Measurements from ENCODE around the gene MNT. TPM values are rescaled to one million over a fixed set of nuclear protein-coding genes. Genes with fewer than 3 reads are reported as not detected.

The MNT gene
- total RNA-seq, 4 donors from 2014 or later = 13.7 to 27.7 (median 20.9) TPM

DNA sequence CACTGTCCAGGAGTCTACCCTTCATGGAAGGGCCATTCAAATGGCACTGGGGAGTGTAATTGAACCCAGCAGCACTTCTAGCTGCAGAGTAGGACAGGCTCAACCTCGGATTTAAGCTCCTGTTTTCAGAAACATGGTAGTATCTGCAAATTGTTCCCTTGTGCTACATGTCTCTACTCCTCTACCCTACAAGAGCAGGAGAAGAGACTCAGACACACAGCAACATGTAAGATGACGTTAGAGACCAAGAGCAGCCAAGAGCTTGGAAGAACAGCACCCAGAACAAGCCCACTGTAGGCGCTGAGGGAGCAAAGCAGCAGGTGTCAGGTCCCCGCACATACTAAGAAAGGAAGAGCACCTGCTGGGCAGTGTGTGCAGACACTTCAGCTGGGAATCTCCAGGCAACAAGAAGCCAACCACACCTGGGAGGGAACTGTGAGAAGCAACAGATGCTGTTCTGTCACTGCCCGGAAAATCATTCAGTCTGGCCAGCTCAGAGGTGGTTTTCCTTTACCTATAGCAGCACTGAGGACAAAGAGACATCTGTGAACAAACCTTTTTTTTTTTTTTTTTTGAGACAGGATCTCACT lies 35.6 kb upstream of the MNT start:
- Histone ChIP-seq H3K4me3 (no peak overlapping the region), H3K27me3 (no peaks in the 10 kb centered on the region), H3K4me1 (no peaks in the 10 kb centered on the region), H3K36me3 (peaks cover 0 to 40% (median 16%) of the 10 kb centered on the region in 4 donors), H3K9me3 (no peaks in the 10 kb centered on the region), H3K27ac (no peak overlapping the region)
- DNase-seq = no peak
- intact Hi-C loops (cut with DNase I; ENCODE audit: low total_unique reads) (no loop called here), in situ Hi-C loops (cut with MboI; ENCODE audit: low pct_ligation_motif_present in 1 of 4, low pct_unique_long_range_greater_than_20kb in 1 of 4, low sequenced_read_pairs in 3 of 4) (no loop called here)
- TF ChIP-seq POLR2A (IDR thresholded peaks at IDR 0.05) = no peak
- 83 to 93% methylated on average over 3 to 5 of the region's 5 CpGs for WGBS, 2 donors (ENCODE audit: low coverage in 1 of 2)

DNA sequence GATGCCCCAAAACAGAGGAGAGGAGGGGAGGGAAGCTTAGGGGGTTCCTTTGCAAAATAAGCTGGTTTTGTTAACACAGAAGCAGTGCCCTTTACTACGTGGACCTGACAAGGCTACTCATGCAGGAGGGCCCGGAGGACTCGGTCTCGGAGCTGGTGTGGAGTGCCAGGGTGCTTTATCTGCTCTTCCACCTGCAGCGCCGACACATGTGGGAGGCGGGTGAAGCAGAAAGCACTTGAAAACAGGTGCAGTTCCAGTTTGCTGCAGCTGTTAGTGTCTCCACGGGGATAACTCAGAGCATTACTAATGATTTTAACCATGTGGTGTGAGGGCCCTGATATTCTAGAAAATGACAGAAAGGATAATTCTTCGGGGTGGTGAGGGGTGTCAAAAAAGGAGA lies 35.0 kb upstream of the MNT start:
- H3K36me3 ChIP-seq = peaks cover 0 to 36% (median 15%) of the 10 kb centered on the region in 4 donors
- in situ Hi-C loops (cut with MboI; ENCODE audit: low pct_ligation_motif_present in 1 of 4, low pct_unique_long_range_greater_than_20kb in 1 of 4, low sequenced_read_pairs in 3 of 4) = no loop called here
- H3K9me3 ChIP-seq = no peaks in the 10 kb centered on the region

DNA sequence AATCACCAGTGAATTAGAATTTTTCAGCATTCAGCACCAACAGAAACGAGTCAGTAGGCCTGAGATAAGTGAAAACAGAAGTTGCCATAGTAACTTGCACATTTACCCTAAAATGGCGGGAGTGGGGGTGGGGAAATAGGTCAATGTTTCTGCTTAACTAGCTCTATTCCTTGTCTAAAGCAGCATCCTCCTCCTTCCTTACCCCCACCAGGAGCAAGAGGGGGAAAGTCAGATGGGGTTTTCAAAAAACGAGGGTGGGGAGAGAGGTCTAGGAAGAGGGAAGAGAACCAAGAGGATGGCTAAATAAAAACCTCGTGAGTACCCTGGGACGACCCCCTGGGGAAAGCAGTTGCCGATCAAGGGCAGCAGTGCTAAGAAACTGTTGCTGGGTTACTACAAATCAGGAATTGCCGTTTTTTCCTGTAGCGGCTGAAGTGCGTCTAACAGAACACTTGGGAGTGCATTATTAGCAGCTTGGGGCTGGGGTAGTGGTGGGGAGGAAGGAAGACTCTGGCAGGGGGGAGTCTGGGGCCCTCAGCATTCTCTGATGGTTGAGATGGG lies 34.4 kb upstream of the MNT start:
- TF ChIP-seq EP300 (IDR thresholded peaks at IDR 0.05; ENCODE audit: low read depth) = no peak

More for the DNA sequence above, 35.0 kb upstream of the MNT start:
- TF ChIP-seq POLR2AphosphoS5 (IDR thresholded peaks at IDR 0.05) (no peak), POLR2A (IDR thresholded peaks at IDR 0.05) (no peak), EP300 (IDR thresholded peaks at IDR 0.05; ENCODE audit: low read depth) (no peak)
- TF ChIP-seq, protein P1, sequence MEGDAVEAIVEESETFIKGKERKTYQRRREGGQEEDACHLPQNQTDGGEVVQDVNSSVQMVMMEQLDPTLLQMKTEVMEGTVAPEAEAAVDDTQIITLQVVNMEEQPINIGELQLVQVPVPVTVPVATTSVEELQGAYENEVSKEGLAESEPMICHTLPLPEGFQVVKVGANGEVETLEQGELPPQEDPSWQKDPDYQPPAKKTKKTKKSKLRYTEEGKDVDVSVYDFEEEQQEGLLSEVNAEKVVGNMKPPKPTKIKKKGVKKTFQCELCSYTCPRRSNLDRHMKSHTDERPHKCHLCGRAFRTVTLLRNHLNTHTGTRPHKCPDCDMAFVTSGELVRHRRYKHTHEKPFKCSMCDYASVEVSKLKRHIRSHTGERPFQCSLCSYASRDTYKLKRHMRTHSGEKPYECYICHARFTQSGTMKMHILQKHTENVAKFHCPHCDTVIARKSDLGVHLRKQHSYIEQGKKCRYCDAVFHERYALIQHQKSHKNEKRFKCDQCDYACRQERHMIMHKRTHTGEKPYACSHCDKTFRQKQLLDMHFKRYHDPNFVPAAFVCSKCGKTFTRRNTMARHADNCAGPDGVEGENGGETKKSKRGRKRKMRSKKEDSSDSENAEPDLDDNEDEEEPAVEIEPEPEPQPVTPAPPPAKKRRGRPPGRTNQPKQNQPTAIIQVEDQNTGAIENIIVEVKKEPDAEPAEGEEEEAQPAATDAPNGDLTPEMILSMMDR (IDR thresholded peaks at IDR 0.05) = no peak
- no peaks in the 10 kb centered on the region for H3K27me3 ChIP-seq
- WGBS, 2 donors (ENCODE audit: low coverage in 1 of 2) = 84% methylated on average over 9 of the region's 9 CpGs; no CpG with 5 or more reads in 1 of the 2 donors
- intact Hi-C loops (cut with DNase I; ENCODE audit: low total_unique reads) = no loop called here
- no peak for DNase-seq
- H3K27ac ChIP-seq = no peak overlapping the region
- no peak overlapping the region for H3K4me3 ChIP-seq
- H3K4me1 ChIP-seq = no peaks in the 10 kb centered on the region

DNA sequence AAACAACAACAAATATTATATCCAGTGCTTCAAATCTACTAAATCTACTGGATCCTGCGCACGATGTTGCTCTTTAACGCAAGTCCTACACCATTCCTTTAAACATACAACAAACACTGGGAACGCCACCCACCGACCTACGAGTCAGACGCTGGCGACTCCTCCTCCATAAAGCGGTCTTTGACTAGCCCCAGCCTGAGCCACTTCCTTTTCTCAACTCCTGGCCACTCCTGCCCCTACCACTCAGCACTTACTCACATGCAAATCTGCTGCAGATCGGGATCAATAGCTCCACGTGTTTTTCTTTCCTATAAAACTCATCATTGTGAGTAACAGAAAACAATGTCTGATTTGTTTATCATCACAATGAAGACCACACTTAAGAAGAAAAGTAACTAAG lies 32.8 kb upstream of the MNT start:
- in situ Hi-C loops (cut with MboI; ENCODE audit: low pct_ligation_motif_present in 1 of 4, low pct_unique_long_range_greater_than_20kb in 1 of 4, low sequenced_read_pairs in 3 of 4) = no loop called here

More for the DNA sequence above, 34.4 kb upstream of the MNT start:
- H3K36me3 ChIP-seq = peaks cover 0 to 36% (median 15%) of the 10 kb centered on the region in 4 donors
- H3K27me3 ChIP-seq = no peaks in the 10 kb centered on the region
- no peak overlapping the region for H3K27ac ChIP-seq
- no peak overlapping the region for H3K4me3 ChIP-seq
- intact Hi-C loops (cut with DNase I; ENCODE audit: low total_unique reads) = no loop called here
- WGBS, 2 donors (ENCODE audit: low coverage in 1 of 2) = 61 to 68% methylated on average over 4 to 9 of the region's 9 CpGs
- in situ Hi-C loops (cut with MboI; ENCODE audit: low pct_ligation_motif_present in 1 of 4, low pct_unique_long_range_greater_than_20kb in 1 of 4, low sequenced_read_pairs in 3 of 4) = no loop called here
- H3K9me3 ChIP-seq = no peaks in the 10 kb centered on the region
- DNase-seq = no peak
- H3K4me1 ChIP-seq = no peaks in the 10 kb centered on the region

DNA sequence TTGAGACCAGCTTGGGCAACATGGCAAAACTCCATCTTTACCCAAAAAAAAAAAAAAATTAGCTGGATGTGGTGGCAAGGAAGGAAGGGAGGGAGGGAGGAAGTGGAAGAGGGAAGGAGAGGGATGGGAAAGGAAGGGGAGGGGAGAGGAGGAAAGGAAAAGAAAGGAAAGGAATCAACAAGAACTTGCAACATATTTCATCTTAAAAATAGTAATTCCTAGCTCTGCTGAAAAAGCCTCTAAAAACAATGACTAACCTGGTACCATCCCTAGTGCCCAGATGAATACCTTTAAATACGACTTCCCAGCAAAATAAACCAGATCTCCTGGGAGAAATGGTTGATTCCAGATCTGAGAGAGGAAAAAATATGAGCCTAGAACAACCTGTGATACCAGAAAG lies 27.1 kb upstream of the MNT start:
- intact Hi-C loops (cut with DNase I; ENCODE audit: low total_unique reads) = no loop called here

More for the DNA sequence above, 32.8 kb upstream of the MNT start:
- 77 to 82% methylated on average over 6 to 11 of the region's 11 CpGs for WGBS, 2 donors (ENCODE audit: low coverage in 1 of 2)
- no peaks in the 10 kb centered on the region for H3K4me1 ChIP-seq
- H3K36me3 ChIP-seq = peaks cover 0 to 31% (median 9%) of the 10 kb centered on the region in 4 donors
- no peak overlapping the region for H3K4me3 ChIP-seq
- DNase-seq = no peak
- no peak for TF ChIP-seq POLR2A (IDR thresholded peaks at IDR 0.05)
- TF ChIP-seq POLR2AphosphoS5 (IDR thresholded peaks at IDR 0.05) = no peak
- no peak for TF ChIP-seq EP300 (IDR thresholded peaks at IDR 0.05; ENCODE audit: low read depth)
- TF ChIP-seq, protein P1 (IDR thresholded peaks at IDR 0.05) = no peak
- no peaks in the 10 kb centered on the region for H3K27me3 ChIP-seq
- intact Hi-C loops (cut with DNase I; ENCODE audit: low total_unique reads) = no loop called here
- H3K9me3 ChIP-seq = no peaks in the 10 kb centered on the region
- H3K27ac ChIP-seq = no peak overlapping the region

More for the DNA sequence above, 27.1 kb upstream of the MNT start:
- WGBS, 2 donors (ENCODE audit: low coverage in 1 of 2) = 94 to 100% methylated on average over 1 of the region's 1 CpG
- Histone ChIP-seq H3K27ac (no peak overlapping the region), H3K4me1 (no peaks in the 10 kb centered on the region), H3K27me3 (no peaks in the 10 kb centered on the region), H3K9me3 (no peaks in the 10 kb centered on the region), H3K36me3 (peaks cover 0 to 8% (median 0%) of the 10 kb centered on the region in 4 donors), H3K4me3 (no peak overlapping the region)
- TF ChIP-seq POLR2A (IDR thresholded peaks at IDR 0.05) = no peak
- TF ChIP-seq, protein P1 (IDR thresholded peaks at IDR 0.05) = no peak
- no peak for TF ChIP-seq EP300 (IDR thresholded peaks at IDR 0.05; ENCODE audit: low read depth)
- TF ChIP-seq POLR2AphosphoS5 (IDR thresholded peaks at IDR 0.05) = no peak
- DNase-seq = no peak
- in situ Hi-C loops (cut with MboI; ENCODE audit: low pct_ligation_motif_present in 1 of 4, low pct_unique_long_range_greater_than_20kb in 1 of 4, low sequenced_read_pairs in 3 of 4) = loop anchor here in 1 of 4 donors (10.0 kb wide), 1 partner anchor 53 kb away; no protein-coding TSS in a partner anchor

Measured in transverse colon (tissue), 4 donors.